ENCODE data around the gene DGKA.
A peak's percentile ranks its signal among the peaks of the same experiment; 100 is the strongest.

DNA sequence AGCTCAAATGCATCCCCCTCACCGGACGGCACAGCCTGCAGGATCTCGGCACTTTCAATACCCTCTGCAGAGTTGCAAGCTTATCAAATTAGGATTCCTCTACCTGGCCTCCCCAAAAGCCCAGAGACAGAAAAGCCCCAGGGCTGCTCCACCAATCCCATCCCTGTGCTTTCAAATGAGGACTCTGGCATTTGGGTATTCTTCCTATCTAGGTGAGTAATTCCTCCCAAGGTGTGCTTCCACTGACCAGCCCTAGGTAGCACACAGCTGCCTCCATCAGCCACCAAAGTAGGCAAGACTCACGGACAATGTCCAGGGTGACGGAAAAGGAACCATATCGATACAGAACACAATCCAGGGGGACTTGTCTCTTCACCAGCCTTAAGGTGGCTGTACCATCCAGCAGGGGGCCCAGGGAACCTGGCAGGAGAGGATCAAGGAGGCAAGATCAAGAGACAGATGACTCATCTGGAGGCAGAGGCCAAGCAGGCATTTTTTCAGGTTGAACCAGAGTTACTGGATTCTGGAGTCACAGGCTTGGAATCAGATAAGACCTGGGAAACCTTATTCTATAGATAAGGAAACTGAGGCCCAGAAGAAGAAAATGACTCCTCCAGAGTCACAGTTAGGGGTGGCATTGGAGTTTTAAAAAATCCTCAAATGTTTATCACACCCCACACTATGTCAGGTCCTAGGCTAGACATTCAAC, 25.0 kb downstream of the DGKA start:
- TF ChIP-seq, protein P1, sequence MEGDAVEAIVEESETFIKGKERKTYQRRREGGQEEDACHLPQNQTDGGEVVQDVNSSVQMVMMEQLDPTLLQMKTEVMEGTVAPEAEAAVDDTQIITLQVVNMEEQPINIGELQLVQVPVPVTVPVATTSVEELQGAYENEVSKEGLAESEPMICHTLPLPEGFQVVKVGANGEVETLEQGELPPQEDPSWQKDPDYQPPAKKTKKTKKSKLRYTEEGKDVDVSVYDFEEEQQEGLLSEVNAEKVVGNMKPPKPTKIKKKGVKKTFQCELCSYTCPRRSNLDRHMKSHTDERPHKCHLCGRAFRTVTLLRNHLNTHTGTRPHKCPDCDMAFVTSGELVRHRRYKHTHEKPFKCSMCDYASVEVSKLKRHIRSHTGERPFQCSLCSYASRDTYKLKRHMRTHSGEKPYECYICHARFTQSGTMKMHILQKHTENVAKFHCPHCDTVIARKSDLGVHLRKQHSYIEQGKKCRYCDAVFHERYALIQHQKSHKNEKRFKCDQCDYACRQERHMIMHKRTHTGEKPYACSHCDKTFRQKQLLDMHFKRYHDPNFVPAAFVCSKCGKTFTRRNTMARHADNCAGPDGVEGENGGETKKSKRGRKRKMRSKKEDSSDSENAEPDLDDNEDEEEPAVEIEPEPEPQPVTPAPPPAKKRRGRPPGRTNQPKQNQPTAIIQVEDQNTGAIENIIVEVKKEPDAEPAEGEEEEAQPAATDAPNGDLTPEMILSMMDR (IDR thresholded peaks at IDR 0.05; ENCODE audit: insufficient read depth, low read depth, low read length), result peak; percentile 41
- TF ChIP-seq EZH2 (IDR thresholded peaks at IDR 0.05; ENCODE audit: insufficient read depth, low read length), result no peak
